Mucosa of descending colon (tissue), 3 donors: ENCODE data around the gene SPOUT1. TPM values are rescaled to one million over a fixed set of nuclear protein-coding genes. Genes with fewer than 3 reads are reported as not detected.
"Not testable (repeated sequence)": the region's sequence is repeated elsewhere in the genome, so short reads cannot be mapped to it uniquely, and the experiment has no call there.

Source experiments
- ATAC-seq: fragments of 200-7000 bp; cut with Tn5 transposase; one replicate; pipeline ENCODE4 v1.9.1; 2020; ENCODE audit warnings: mild to moderate bottlenecking, moderate library complexity
- DNase-seq, 3 donors: peaks; one replicate each; pipeline ENCODE4 v3.0.0-alpha.2; 2020
- H3K36me3 ChIP-seq: fragments of 200-600 bp; one replicate; pipeline ENCODE4 v1.8.0; 2021; ENCODE audit warnings: low read depth, mild to moderate bottlenecking
- H3K4me1 ChIP-seq: fragments of 200-600 bp; one replicate; pipeline ENCODE4 v1.8.0; 2021; ENCODE audit warnings: low read depth, mild to moderate bottlenecking
- H3K4me3 ChIP-seq: fragments of 200-600 bp; one replicate; pipeline ENCODE4 v1.8.0; 2021; ENCODE audit warnings: mild to moderate bottlenecking
- H3K9me3 ChIP-seq: fragments of 200-600 bp; one replicate; pipeline ENCODE4 v1.8.0; 2021; ENCODE audit warnings: mild to moderate bottlenecking
- intact Hi-C, 2 donors: fragments of 100-400 bp; cut with DNase I in 1 of 2; cut with micrococcal nuclease in 1 of 2; formaldehyde crosslinking; loops; one replicate each; pipeline versions ENCODE4 v1.11.0 to v1.11.1; 2022; cut with DNase I, micrococcal nuclease
- total RNA-seq, 3 donors: library from RNA; stranded (reverse); fragmentation: NEBNext Ultra II Directional in 2 of 3; extraction: Animal tissue kit (Norgen Biotek cat#: 25700) in 2 of 3; gene quantifications; one replicate each; pipeline versions ENCODE4 v1.2.1 to v1.2.4, GENCODE V29; 2021 to 2023
- TF ChIP-seq, protein P1 (sequence below): fragments of 200-600 bp; IDR thresholded peaks from one replicate; pipeline ENCODE4 v1.8.0; 2022; ENCODE audit warnings: antibody characterized with exemption, mild to moderate bottlenecking
- donor health status: DM: no; HTN: no; CAD: no; lungs with moderate emphysema.
- donor health status: DM: no; HTN: no; CAD: no.
- donor health status: DM: no; HTN: yes; CAD: no.

Gene SPOUT1
- total RNA-seq, 3 donors from 2014 or later: 31.6 to 35.5 (median 31.7) TPM

- Histone ChIP-seq H3K4me3 (no peak overlapping the region), H3K4me1 (no peaks in the 10 kb centered on the region), H3K9me3 (peaks cover 8% of the 10 kb centered on the region), H3K36me3 (no peaks in the 10 kb centered on the region)
- intact Hi-C loops: no loop called here
- DNase-seq: no peak
- ATAC-seq: no peak
- TF ChIP-seq, protein P1, sequence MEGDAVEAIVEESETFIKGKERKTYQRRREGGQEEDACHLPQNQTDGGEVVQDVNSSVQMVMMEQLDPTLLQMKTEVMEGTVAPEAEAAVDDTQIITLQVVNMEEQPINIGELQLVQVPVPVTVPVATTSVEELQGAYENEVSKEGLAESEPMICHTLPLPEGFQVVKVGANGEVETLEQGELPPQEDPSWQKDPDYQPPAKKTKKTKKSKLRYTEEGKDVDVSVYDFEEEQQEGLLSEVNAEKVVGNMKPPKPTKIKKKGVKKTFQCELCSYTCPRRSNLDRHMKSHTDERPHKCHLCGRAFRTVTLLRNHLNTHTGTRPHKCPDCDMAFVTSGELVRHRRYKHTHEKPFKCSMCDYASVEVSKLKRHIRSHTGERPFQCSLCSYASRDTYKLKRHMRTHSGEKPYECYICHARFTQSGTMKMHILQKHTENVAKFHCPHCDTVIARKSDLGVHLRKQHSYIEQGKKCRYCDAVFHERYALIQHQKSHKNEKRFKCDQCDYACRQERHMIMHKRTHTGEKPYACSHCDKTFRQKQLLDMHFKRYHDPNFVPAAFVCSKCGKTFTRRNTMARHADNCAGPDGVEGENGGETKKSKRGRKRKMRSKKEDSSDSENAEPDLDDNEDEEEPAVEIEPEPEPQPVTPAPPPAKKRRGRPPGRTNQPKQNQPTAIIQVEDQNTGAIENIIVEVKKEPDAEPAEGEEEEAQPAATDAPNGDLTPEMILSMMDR: no peak
Observed at GRCh38 chr9:128847803-128848202, 18.2 kb upstream of the SPOUT1 start.

DNA sequence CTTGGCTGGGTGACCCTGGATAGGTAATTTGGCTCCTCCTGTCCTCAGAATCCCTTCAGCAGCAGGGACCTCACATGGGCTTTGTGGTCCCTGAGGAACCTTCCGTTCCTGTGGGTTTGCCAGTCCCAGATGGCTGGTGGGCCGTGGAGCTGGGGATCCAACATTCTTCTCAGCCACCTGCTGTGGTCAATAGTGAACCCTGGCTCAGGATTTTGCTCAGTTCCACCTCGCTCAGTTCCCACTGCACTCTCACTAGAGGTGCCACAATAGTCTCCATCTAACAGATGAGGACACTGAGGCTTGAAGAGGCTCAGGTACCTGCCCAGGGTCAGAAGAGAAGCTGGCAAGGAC, 17.1 kb upstream of the SPOUT1 start:
- Histone ChIP-seq H3K4me3 (no peak overlapping the region), H3K4me1 (no peaks in the 10 kb centered on the region), H3K9me3 (peaks cover 8% of the 10 kb centered on the region), H3K36me3 (no peaks in the 10 kb centered on the region)
- no peak for ATAC-seq
- intact Hi-C loops: no loop called here
- no peak for DNase-seq
- TF ChIP-seq, protein P1: no peak

GRCh38 chr9:128845186-128845931, 15.8 kb upstream of the SPOUT1 start:
- TF ChIP-seq, protein P1: no peak
- peaks cover under 1% of the 10 kb centered on the region for H3K9me3 ChIP-seq
- intact Hi-C loops: no loop called here
- no peaks in the 10 kb centered on the region for H3K36me3 ChIP-seq
- DNase-seq: no peak
- no peak for ATAC-seq
- no peak overlapping the region for H3K4me3 ChIP-seq
- no peaks in the 10 kb centered on the region for H3K4me1 ChIP-seq

GRCh38 chr9:128843171-128843570, 13.6 kb upstream of the SPOUT1 start:
- H3K36me3 ChIP-seq, H3K4me3 ChIP-seq, H3K4me1 ChIP-seq, DNase-seq, H3K9me3 ChIP-seq, intact Hi-C loops, ATAC-seq: not testable (repeated sequence)

DNA sequence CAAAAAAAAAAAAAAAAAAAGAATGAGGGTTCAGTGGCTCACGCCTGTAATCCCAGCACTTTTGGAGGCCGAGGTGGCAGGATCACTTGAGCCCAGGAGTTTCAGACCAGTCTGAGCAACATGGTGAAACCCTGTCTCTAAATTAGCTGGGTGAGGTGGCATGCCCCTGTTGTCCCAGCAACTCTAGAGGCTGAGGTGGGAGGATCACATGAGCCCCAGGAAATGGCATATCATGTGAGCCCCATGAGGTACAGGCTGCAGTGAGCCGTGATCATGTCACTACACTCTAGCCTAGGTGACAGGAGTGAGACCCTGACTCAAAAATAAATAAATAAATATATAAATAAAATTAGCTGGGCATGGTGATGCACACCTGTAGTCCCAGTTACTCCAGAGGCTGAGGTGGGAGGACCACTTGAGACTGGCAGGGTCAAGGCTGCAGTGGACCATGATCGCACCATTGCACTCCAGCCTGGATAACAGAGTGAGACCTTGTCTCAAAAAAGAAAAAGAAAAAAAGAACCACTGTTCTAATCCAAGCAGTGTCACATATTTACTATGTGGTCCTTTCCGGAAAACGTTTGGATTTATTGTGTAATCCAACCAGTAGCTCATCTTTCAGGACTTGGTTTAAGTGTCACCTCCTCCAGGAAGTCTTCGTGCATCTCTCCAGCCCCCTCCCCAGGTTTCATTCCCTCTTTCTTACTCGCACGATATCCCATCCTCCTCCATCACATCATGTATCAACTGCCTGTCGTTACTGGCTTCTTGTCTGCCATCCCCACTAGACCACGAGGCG, 12.3 kb upstream of the SPOUT1 start:
- Histone ChIP-seq H3K4me3 (no peak overlapping the region), H3K4me1 (no peaks in the 10 kb centered on the region), H3K36me3 (no peaks in the 10 kb centered on the region), H3K9me3 (no peaks in the 10 kb centered on the region)
- TF ChIP-seq, protein P1: no peak
- no peak for DNase-seq
- intact Hi-C loops: no loop called here
- ATAC-seq: no peak

GRCh38 chr9:128840524-128840923, 10.9 kb upstream of the SPOUT1 start:
- no peak overlapping the region for H3K4me3 ChIP-seq
- no peak for ATAC-seq
- no peak for DNase-seq
- H3K36me3 ChIP-seq: no peaks in the 10 kb centered on the region
- H3K4me1 ChIP-seq: no peaks in the 10 kb centered on the region
- intact Hi-C loops: no loop called here
- H3K9me3 ChIP-seq: no peaks in the 10 kb centered on the region
- TF ChIP-seq, protein P1: no peak
